Ovary (tissue), 3 donors: ENCODE measurements around the gene NCK1.

Experiments used
- EP300 ChIP-seq: sonication (generic); formaldehyde crosslinking; IDR thresholded peaks from one replicate; pipeline ENCODE4 v1.6.1; 2017; ENCODE audit warnings: antibody characterized with exemption
- POLR2A ChIP-seq: fragments of 450-650 bp; IDR thresholded peaks from one replicate; pipeline ENCODE4 v1.6.1; 2017; ENCODE audit warnings: antibody characterized with exemption, mild to moderate bottlenecking, moderate library complexity
- TF ChIP-seq, protein P1 (sequence below), 3 donors: fragments of 450-650 bp in 2 of 3; fragments of 200-600 bp in 1 of 3; IDR thresholded peaks; one replicate each; pipeline versions ENCODE4 v1.5.1 to v1.8.0; 2016 to 2022; ENCODE audit warnings: antibody characterized with exemption in 3 of 3, mild to moderate bottlenecking in 1 of 3
- donor health status: DM: no; HTN: no; CAD: no.

DNA sequence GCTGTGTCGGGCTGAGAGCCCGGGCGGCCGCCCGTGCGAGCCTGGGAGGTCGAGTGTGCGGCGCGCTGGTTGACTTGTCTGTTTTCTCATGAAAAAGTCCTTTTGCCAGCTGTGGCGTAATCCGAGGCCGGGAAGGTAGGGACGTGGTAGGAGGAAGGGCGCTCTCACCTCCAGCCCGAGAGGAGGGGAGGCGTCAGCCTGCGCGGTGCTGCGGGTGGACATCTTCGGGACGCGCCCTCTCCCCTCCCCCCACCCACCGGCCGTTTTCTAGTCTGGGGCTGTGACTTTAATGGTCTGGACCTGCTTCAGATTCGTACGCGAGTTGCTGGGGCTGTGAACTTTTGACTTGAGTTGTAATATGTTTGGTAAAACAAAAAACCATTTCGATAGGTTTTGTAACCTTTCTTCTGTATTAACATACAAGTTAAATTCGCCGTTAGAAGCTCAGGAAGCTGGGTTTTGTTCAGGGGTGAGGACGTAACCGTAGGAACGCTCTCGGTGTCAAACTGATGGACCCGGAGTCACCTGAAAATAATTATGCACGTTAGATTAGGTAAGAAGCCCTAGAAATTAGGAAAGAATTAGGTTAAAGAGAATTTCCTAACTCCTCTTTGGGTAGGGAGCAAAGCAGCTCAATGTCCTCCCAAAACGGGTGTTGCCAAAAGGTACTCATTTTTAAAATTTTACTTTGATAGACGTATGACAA lies 762 bp downstream of the NCK1 start:
- TF ChIP-seq, protein P1, sequence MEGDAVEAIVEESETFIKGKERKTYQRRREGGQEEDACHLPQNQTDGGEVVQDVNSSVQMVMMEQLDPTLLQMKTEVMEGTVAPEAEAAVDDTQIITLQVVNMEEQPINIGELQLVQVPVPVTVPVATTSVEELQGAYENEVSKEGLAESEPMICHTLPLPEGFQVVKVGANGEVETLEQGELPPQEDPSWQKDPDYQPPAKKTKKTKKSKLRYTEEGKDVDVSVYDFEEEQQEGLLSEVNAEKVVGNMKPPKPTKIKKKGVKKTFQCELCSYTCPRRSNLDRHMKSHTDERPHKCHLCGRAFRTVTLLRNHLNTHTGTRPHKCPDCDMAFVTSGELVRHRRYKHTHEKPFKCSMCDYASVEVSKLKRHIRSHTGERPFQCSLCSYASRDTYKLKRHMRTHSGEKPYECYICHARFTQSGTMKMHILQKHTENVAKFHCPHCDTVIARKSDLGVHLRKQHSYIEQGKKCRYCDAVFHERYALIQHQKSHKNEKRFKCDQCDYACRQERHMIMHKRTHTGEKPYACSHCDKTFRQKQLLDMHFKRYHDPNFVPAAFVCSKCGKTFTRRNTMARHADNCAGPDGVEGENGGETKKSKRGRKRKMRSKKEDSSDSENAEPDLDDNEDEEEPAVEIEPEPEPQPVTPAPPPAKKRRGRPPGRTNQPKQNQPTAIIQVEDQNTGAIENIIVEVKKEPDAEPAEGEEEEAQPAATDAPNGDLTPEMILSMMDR (IDR thresholded peaks at IDR 0.05) = no peak
- TF ChIP-seq POLR2A (peak; percentile 22), EP300 (no peak)
